HepG2 (cell line): ENCODE measurements around the gene TTC16. TPM values are rescaled to one million over a fixed set of nuclear protein-coding genes. Genes with fewer than 3 reads are reported as not detected.

Source experiments
- ATAC-seq: fragments of 200-7000 bp; cut with Tn5 transposase; 3 replicates; pipeline ENCODE4 v1.9.1; 2020; ENCODE audit warnings: mild to moderate bottlenecking, moderate library complexity
- BruUV-seq: library from RNA; stranded (reverse); fragments of 400-500 nt; replicated peaks from 2 replicates; lab custom pipeline; 2021; lab: Mats Ljungman, UMichigan
- CTCF ChIA-PET: fragments of 300-600 bp; formaldehyde crosslinking; extraction: SDS; loops from one replicate; lab custom pipeline; 2021; ENCODE audit warnings: low total read pairs, inconsistent platforms, low intra/inter-chr PET ratio; lab: Yijun Ruan, JAX
- POLR2A ChIA-PET: fragments of 350-600 bp; sonication (Branson Sonifier 250); formaldehyde crosslinking; loops from one replicate; lab custom pipeline; 2020; ENCODE audit warnings: antibody characterized with exemption, inconsistent platforms; lab: Yijun Ruan, JAX
- DNase-seq: peaks from one replicate; pipeline ENCODE4 v3.0.0-alpha.2; 2015; ENCODE audit warnings: low spot score
- FAIRE-seq: peaks from 3 replicates; lab custom pipeline; 2011; peaks lifted over from hg19 to GRCh38; lab: Jason Lieb, UNC
- H2AFZ ChIP-seq: one replicate; pipeline ENCODE4 v1.6.1; 2011; ENCODE audit warnings: low read length, inconsistent platforms
- H3K27ac ChIP-seq: fragments of 300-600 bp; 3 replicates; pipeline ENCODE4 v1.8.0; 2011; ENCODE audit warnings: mixed run types, mild to moderate bottlenecking, mixed read lengths, low read length, inconsistent platforms; ENCODE audit not compliant: insufficient read depth; ENCODE audit errors: extremely low read length
- H3K27me3 ChIP-seq, 2 experiments: fragments of 200-600 bp in 1 of 2; 2 replicates in 1 of 2; 3 replicates in 1 of 2; pipeline versions ENCODE4 v1.6.0 to v1.8.0; 2011; ENCODE audit warnings: low read length in 2 of 2, mild to moderate bottlenecking in 2 of 2, moderate library complexity in 2 of 2, inconsistent platforms in 1 of 2; ENCODE audit not compliant: insufficient read depth in 2 of 2, control insufficient read depth in 1 of 2
- H3K36me3 ChIP-seq, 2 experiments: fragments of 200-600 bp in 1 of 2; replicated peaks in 1 of 2; 2 replicates in 1 of 2; 3 replicates in 1 of 2; pipeline versions ENCODE4 v1.5.1 to v1.8.0; 2011; ENCODE audit warnings: low read length in 2 of 2, inconsistent platforms in 1 of 2; ENCODE audit not compliant: insufficient read depth in 2 of 2, control insufficient read depth in 1 of 2
- H3K4me1 ChIP-seq: 2 replicates; pipeline ENCODE4 v1.5.1; 2012; ENCODE audit warnings: low read length, inconsistent platforms; ENCODE audit not compliant: insufficient read depth
- H3K4me2 ChIP-seq: 2 replicates; pipeline ENCODE4 v1.6.0; 2011; ENCODE audit warnings: low read depth, low read length, inconsistent platforms
- H3K4me3 ChIP-seq, 3 experiments: fragments of 200-600 bp in 1 of 3; sonication (generic), shearing (Covaris generic) in 1 of 3; replicated peaks in 1 of 3; 2 replicates each; pipeline ENCODE4 v1.5.1; 2011 to 2016; ENCODE audit warnings: low read length in 3 of 3, inconsistent platforms in 2 of 3, low read depth in 2 of 3, mild to moderate bottlenecking in 2 of 3, control low read depth in 1 of 3, mixed read lengths in 1 of 3; ENCODE audit not compliant: insufficient read depth in 1 of 3
- H3K79me2 ChIP-seq: one replicate; pipeline ENCODE4 v1.6.1; 2011; ENCODE audit warnings: low read length, inconsistent platforms; ENCODE audit not compliant: insufficient read depth
- H3K9ac ChIP-seq: 2 replicates; pipeline ENCODE4 v1.6.0; 2011; ENCODE audit warnings: mild to moderate bottlenecking, low read depth, low read length, inconsistent platforms; ENCODE audit not compliant: insufficient read depth
- H3K9me3 ChIP-seq: 2 replicates; pipeline ENCODE4 v1.5.1; 2012; ENCODE audit warnings: mild to moderate bottlenecking, low read length
- H4K20me1 ChIP-seq: 2 replicates; pipeline ENCODE4 v1.6.0; 2011; ENCODE audit warnings: inconsistent platforms, mild to moderate bottlenecking, low read length, moderate library complexity; ENCODE audit not compliant: insufficient read depth
- AGO1 ChIP-seq: fragments of 200-400 bp; formaldehyde crosslinking; IDR thresholded peaks from 2 replicates; pipeline ENCODE4 v1.6.1; 2017; ENCODE audit warnings: mild to moderate bottlenecking, low read depth, low read length, moderate library complexity; ENCODE audit not compliant: poor library complexity, severe bottlenecking
- BRD4 ChIP-seq: sonication (generic); formaldehyde crosslinking; IDR thresholded peaks from 2 replicates; pipeline ENCODE4 v1.4.0; 2020; ENCODE audit warnings: missing genetic modification reagents
- ESRRA ChIP-seq: sonication (generic); formaldehyde crosslinking; IDR thresholded peaks from 2 replicates; pipeline ENCODE4 v1.5.1; 2020; ENCODE audit warnings: mild to moderate bottlenecking, low read depth, missing genetic modification reagents
- FOXA1 ChIP-seq, 2 experiments: fragments of 450-650 bp in 1 of 2; sonication (generic) in 1 of 2; formaldehyde crosslinking in 1 of 2; IDR thresholded peaks; 2 replicates each; pipeline versions ENCODE4 v1.4.0 to v1.6.1; 2016 to 2020; ENCODE audit warnings: missing genetic modification reagents in 1 of 2
- HDAC2 ChIP-seq: sonication (generic); formaldehyde crosslinking; IDR thresholded peaks from 2 replicates; pipeline ENCODE4 v1.4.0; 2020; ENCODE audit warnings: missing genetic modification reagents
- HMG20A ChIP-seq: IDR thresholded peaks from 2 replicates; pipeline ENCODE4 v1.6.1; 2016; ENCODE audit warnings: borderline replicate concordance
- MXD3 ChIP-seq: IDR thresholded peaks from 2 replicates; pipeline ENCODE4 v1.6.1; 2016; ENCODE audit warnings: mild to moderate bottlenecking, missing biosample characterization, missing genetic modification reagents
- MXI1 ChIP-seq: IDR thresholded peaks from 3 replicates; pipeline ENCODE4 v1.6.1; 2012; ENCODE audit warnings: low read depth, low read length, inconsistent platforms, borderline replicate concordance
- PRDM15 ChIP-seq: sonication (generic); formaldehyde crosslinking; IDR thresholded peaks from 2 replicates; pipeline ENCODE4 v1.4.0; 2020; ENCODE audit warnings: missing genetic modification reagents
- ZMYM3 ChIP-seq: sonication (generic); formaldehyde crosslinking; IDR thresholded peaks from 2 replicates; pipeline ENCODE4 v1.5.1; 2020; ENCODE audit warnings: mild to moderate bottlenecking, missing genetic modification reagents
- ZNF33A ChIP-seq: sonication (generic); formaldehyde crosslinking; IDR thresholded peaks from 2 replicates; pipeline ENCODE4 v1.5.1; 2020; ENCODE audit warnings: missing genetic modification reagents, mild to moderate bottlenecking, moderate library complexity, borderline replicate concordance
- ZNF414 ChIP-seq: sonication (generic); formaldehyde crosslinking; IDR thresholded peaks from 2 replicates; pipeline ENCODE4 v1.5.0; 2020; ENCODE audit warnings: missing genetic modification reagents
- ZNF609 ChIP-seq: sonication (generic); formaldehyde crosslinking; IDR thresholded peaks from 2 replicates; pipeline ENCODE4 v1.4.0; 2020; ENCODE audit warnings: mild to moderate bottlenecking, missing genetic modification reagents, borderline replicate concordance
- ZNF616 ChIP-seq: sonication (generic); formaldehyde crosslinking; IDR thresholded peaks from 2 replicates; pipeline ENCODE4 v1.5.0; 2020; ENCODE audit warnings: low read depth, mild to moderate bottlenecking, missing genetic modification reagents
- ZNF629 ChIP-seq: sonication (generic); formaldehyde crosslinking; conservative IDR thresholded peaks from 2 replicates; pipeline ENCODE4 v1.5.0; 2020; ENCODE audit warnings: missing genetic modification reagents
- WGBS: methylation state at CpG from one replicate; pipeline ENCODE4 v1.1.6; 2017; ENCODE audit warnings: low lambda C conversion rate; 5-methylcytosine and 5-hydroxymethylcytosine counted together
- in situ Hi-C: cut with HindIII; loops from 2 replicates; pipeline ENCODE4 v1.10.0; 2017; ENCODE audit warnings: low pct_unique_long_range_greater_than_20kb; ENCODE audit not compliant: extremely low pct_ligation_motif_present
- intact Hi-C: fragments of 100-400 bp; cut with micrococcal nuclease; formaldehyde crosslinking; loops from one replicate; pipeline ENCODE4 v1.10.0; 2022; ENCODE audit not compliant: unreplicated experiment
- polyA plus RNA-seq, 8 experiments: library from polyadenylated mRNA; depleted of rRNA in 3 of 8; stranded (reverse) in 7 of 8; unstranded in 1 of 8; fragments of >200 nt; fragmentation: Illumina TruSeq in 4 of 8; extraction: Trizol in 4 of 8; gene quantifications; 2 replicates each; pipeline versions ENCODE4 v1.2.1 to v1.2.3, GENCODE V29; 2011 to 2016; ENCODE audit warnings: low read depth in 4 of 8, missing spikeins in 1 of 8, mixed read lengths in 1 of 8; ENCODE audit not compliant: insufficient read depth in 1 of 8
- total RNA-seq, 5 experiments: library from RNA; depleted of rRNA; stranded (reverse); fragments of >200 nt; fragmentation: Illumina TruSeq; extraction: Trizol; gene quantifications; 2 replicates each; pipeline ENCODE4 v1.2.3, GENCODE V29; 2016; ENCODE audit warnings: low read depth in 1 of 5

Gene TTC16
- total and polyA plus RNA-seq, 2 of the 13 experiments (the other 11 are each of a cell fraction or from before 2014, with no cell fraction given): not detected

GRCh38 chr9:127768698-127769097 is 52.8 kb downstream of the TTC16 start (continued):
- TF ChIP-seq PRDM15: no peak
- TF ChIP-seq AGO1: no peak
- TF ChIP-seq ZNF33A (CRISPR knock-in tag): no peak
- no peak for TF ChIP-seq MXI1
- no peak for TF ChIP-seq HMG20A (CRISPR knock-in tag)

- no peak for DNase-seq
- Histone ChIP-seq H3K4me2 (no peak overlapping the region), H3K9ac (no peak overlapping the region), H3K27me3 (peaks cover 2 to 40% of the 10 kb centered on the region in 2 experiments; a peak in 3 of 5 replicates), H3K27ac (no peak overlapping the region), H3K9me3 (no peaks in the 10 kb centered on the region), H3K79me2 (no peaks in the 10 kb centered on the region), H3K36me3 (no peaks in the 10 kb centered on the region), H3K4me3 (no peak overlapping the region), H3K4me1 (peaks cover 9% of the 10 kb centered on the region), H4K20me1 (no peaks in the 10 kb centered on the region), H2AFZ (no peak overlapping the region)
- no peak for FAIRE-seq
- intact Hi-C loops (no loop called here), in situ Hi-C loops (no loop called here)
- POLR2A ChIA-PET: no interaction called here
- no TSS peak for BruUV-seq
- WGBS: 37% methylated on average over 5 of the region's 5 CpGs
- CTCF ChIA-PET: no interaction called here
- ATAC-seq: no peak
- 0 out of 2 replicates have a peak, but pooled peaks have one; percentile 14 for TF ChIP-seq ZMYM3
- no peak for TF ChIP-seq MXD3 (CRISPR knock-in tag)
- TF ChIP-seq BRD4: no peak
- TF ChIP-seq ESRRA: no peak
- TF ChIP-seq ZNF609: no peak
- no peak for TF ChIP-seq ZNF414 (CRISPR knock-in tag)
- no peak for TF ChIP-seq FOXA1 (IDR thresholded peaks at IDR 0.05)
- no peak for TF ChIP-seq FOXA1 (CRISPR knock-in tag; IDR thresholded peaks at IDR 0.05)
- TF ChIP-seq ZNF629 (CRISPR knock-in tag): peak; percentile 71
- TF ChIP-seq HDAC2 (CRISPR knock-in tag): no peak
- no peak for TF ChIP-seq ZNF616 (CRISPR knock-in tag)
Measured at GRCh38 chr9:127769101-127769500, 53.2 kb downstream of the TTC16 start.
